CD4-positive, alpha-beta T cell treated with Interleukin-6 at 100 ng/mL for 8 hours (primary cell): ENCODE data around the gene ISOC2.
A peak's percentile ranks its signal among the peaks of the same experiment; 100 is the strongest.

Experiments used
- DNase-seq: peaks from one replicate; pipeline ENCODE4 v3.0.0-alpha.2; 2020; ENCODE audit warnings: mixed read lengths, low spot score

Gene ISOC2

GRCh38 chr19:55489711-55490477, 28.5 kb upstream of the ISOC2 start:
- no peak for DNase-seq

GRCh38 chr19:55488986-55489710, 27.7 kb upstream of the ISOC2 start:
- no peak for DNase-seq

GRCh38 chr19:55487924-55488687, 26.7 kb upstream of the ISOC2 start, which contains the start of gene SSC5D:
Gene SSC5D, plus strand, starts transcription at chr19:55488436. Its CDS starts 154 bp downstream, at chr19:55488590.
- DNase-seq: no peak

GRCh38 chr19:55486971-55487923, 25.8 kb upstream of the ISOC2 start:
- no peak for DNase-seq

- DNase-seq: no peak
Observed at GRCh38 chr19:55486043-55486970, 24.9 kb upstream of the ISOC2 start.

GRCh38 chr19:55485439-55486011, 24.1 kb upstream of the ISOC2 start:
- DNase-seq: no peak

- peak; percentile 45 for DNase-seq
Observed at GRCh38 chr19:55484593-55485438, 23.4 kb upstream of the ISOC2 start, which contains the start of gene NAT14. Gene NAT14, plus strand, starts transcription at chr19:55485188. Its CDS starts 521 bp downstream, at chr19:55485709.

- no peak for DNase-seq
Observed at GRCh38 chr19:55483706-55484592, 22.5 kb upstream of the ISOC2 start.

GRCh38 chr19:55482967-55483705, 21.7 kb upstream of the ISOC2 start:
- DNase-seq: no peak

GRCh38 chr19:55482156-55482961, 20.9 kb upstream of the ISOC2 start:
- no peak for DNase-seq

GRCh38 chr19:55481794-55482155, 20.3 kb upstream of the ISOC2 start:
- no peak for DNase-seq

GRCh38 chr19:55481148-55481793, 19.8 kb upstream of the ISOC2 start:
- no peak for DNase-seq

GRCh38 chr19:55479451-55480230, 18.2 kb upstream of the ISOC2 start:
- no peak for DNase-seq

GRCh38 chr19:55479045-55479444, 17.6 kb upstream of the ISOC2 start:
- DNase-seq: no peak

- no peak for DNase-seq
Observed at GRCh38 chr19:55478364-55478763, 16.9 kb upstream of the ISOC2 start.
